HepG2 (cell line): ENCODE measurements around the gene CARS2. TPM values are rescaled to one million over a fixed set of nuclear protein-coding genes. Genes with fewer than 3 reads are reported as not detected.

Source experiments
- AHDC1 ChIP-seq: sonication (generic); formaldehyde crosslinking; IDR thresholded peaks from 2 replicates; pipeline ENCODE4 v1.5.1; 2020; ENCODE audit warnings: mild to moderate bottlenecking, missing genetic modification reagents, borderline replicate concordance
- ASH2L ChIP-seq: fragments of 300-600, 200-600 bp; sonication (generic); IDR thresholded peaks from 2 replicates; pipeline ENCODE4 v1.7.0; 2017; ENCODE audit warnings: low read depth, mild to moderate bottlenecking, moderate library complexity, mixed read lengths, low read length; ENCODE audit not compliant: insufficient read length
- CEBPB ChIP-seq: IDR thresholded peaks from 2 replicates; pipeline ENCODE4 v1.6.1; 2011; ENCODE audit warnings: low read depth, low read length, improper control_type of control experiment, borderline replicate concordance
- CREBL2 ChIP-seq: sonication (generic); formaldehyde crosslinking; IDR thresholded peaks from 2 replicates; pipeline ENCODE4 v1.8.1; 2023; ENCODE audit warnings: missing genetic modification reagents, mild to moderate bottlenecking, borderline replicate concordance
- FOXA1 ChIP-seq, 2 experiments: fragments of 450-650 bp in 1 of 2; sonication (generic) in 1 of 2; formaldehyde crosslinking in 1 of 2; IDR thresholded peaks; 2 replicates each; pipeline versions ENCODE4 v1.4.0 to v1.6.1; 2016 to 2020; ENCODE audit warnings: missing genetic modification reagents in 1 of 2
- HOXA5 ChIP-seq: sonication (generic); formaldehyde crosslinking; IDR thresholded peaks from 2 replicates; pipeline ENCODE4 v1.4.0; 2020; ENCODE audit warnings: missing genetic modification reagents
- RELA ChIP-seq: sonication (generic); formaldehyde crosslinking; IDR thresholded peaks from 2 replicates; pipeline ENCODE4 v1.4.0; 2020; ENCODE audit warnings: missing genetic modification reagents
- RORA ChIP-seq: sonication (generic); formaldehyde crosslinking; IDR thresholded peaks from 2 replicates; pipeline ENCODE4 v1.5.0; 2020; ENCODE audit warnings: mild to moderate bottlenecking, missing genetic modification reagents, moderate library complexity
- TBX2 ChIP-seq: sonication (generic); formaldehyde crosslinking; IDR thresholded peaks from 2 replicates; pipeline ENCODE4 v1.5.0; 2020; ENCODE audit warnings: missing genetic modification reagents, mild to moderate bottlenecking, borderline replicate concordance
- ZBTB43 ChIP-seq: sonication (generic); formaldehyde crosslinking; conservative IDR thresholded peaks from 2 replicates; pipeline ENCODE4 v1.4.0; 2020; ENCODE audit warnings: missing genetic modification reagents
- ZFP91 ChIP-seq: sonication (generic); formaldehyde crosslinking; IDR thresholded peaks from 2 replicates; pipeline ENCODE4 v1.9.0; 2022; ENCODE audit warnings: missing genetic modification reagents, mild to moderate bottlenecking, borderline replicate concordance
- ZNF264 ChIP-seq: sonication (generic); formaldehyde crosslinking; IDR thresholded peaks from 2 replicates; pipeline ENCODE4 v1.4.0; 2020; ENCODE audit warnings: missing genetic modification reagents
- ZNF557 ChIP-seq: sonication (generic); formaldehyde crosslinking; IDR thresholded peaks from 2 replicates; pipeline ENCODE4 v1.4.0; 2020; ENCODE audit warnings: missing genetic modification reagents
- ZNF574 ChIP-seq: sonication (generic); formaldehyde crosslinking; IDR thresholded peaks from 2 replicates; pipeline ENCODE4 v1.4.0; 2020; ENCODE audit warnings: missing genetic modification reagents
- ZSCAN12 ChIP-seq: sonication (generic); formaldehyde crosslinking; IDR thresholded peaks from 2 replicates; pipeline ENCODE4 v1.9.0; 2021; ENCODE audit warnings: mild to moderate bottlenecking, missing genetic modification reagents
- ZSCAN25 ChIP-seq: sonication (generic); formaldehyde crosslinking; IDR thresholded peaks from 2 replicates; pipeline ENCODE4 v1.8.0; 2022; ENCODE audit warnings: mild to moderate bottlenecking, missing genetic modification reagents
- polyA plus RNA-seq, 8 experiments: library from polyadenylated mRNA; depleted of rRNA in 3 of 8; stranded (reverse) in 7 of 8; unstranded in 1 of 8; fragments of >200 nt; fragmentation: Illumina TruSeq in 4 of 8; extraction: Trizol in 4 of 8; gene quantifications; 2 replicates each; pipeline versions ENCODE4 v1.2.1 to v1.2.3, GENCODE V29; 2011 to 2016; ENCODE audit warnings: low read depth in 4 of 8, missing spikeins in 1 of 8, mixed read lengths in 1 of 8; ENCODE audit not compliant: insufficient read depth in 1 of 8
- total RNA-seq, 5 experiments: library from RNA; depleted of rRNA; stranded (reverse); fragments of >200 nt; fragmentation: Illumina TruSeq; extraction: Trizol; gene quantifications; 2 replicates each; pipeline ENCODE4 v1.2.3, GENCODE V29; 2016; ENCODE audit warnings: low read depth in 1 of 5

CARS2 gene
- total and polyA plus RNA-seq, 2 of the 13 experiments (the other 11 are each of a cell fraction or from before 2014, with no cell fraction given) = 41.1 to 59.3 TPM

GRCh38 chr13:110715395-110716246 is 9.7 kb upstream of the CARS2 start (continued):
- TF ChIP-seq FOXA1 (IDR thresholded peaks at IDR 0.05) = no peak
- TF ChIP-seq FOXA1 (CRISPR knock-in tag; IDR thresholded peaks at IDR 0.05) = no peak
- peak; percentile 71; the same call in 1 of the 2 replicates for TF ChIP-seq ZFP91 (CRISPR knock-in tag)
- TF ChIP-seq RORA (CRISPR knock-in tag) = no peak
- TF ChIP-seq RELA (CRISPR knock-in tag) = no peak
- 0 out of 2 replicates have a peak, but pooled peaks have one; percentile 35 for TF ChIP-seq ZBTB43
- no peak for TF ChIP-seq AHDC1 (CRISPR knock-in tag)
- no peak for TF ChIP-seq ZSCAN12 (CRISPR knock-in tag)
- TF ChIP-seq HOXA5 (CRISPR knock-in tag) = no peak; the same call in 1 of the 2 replicates
- no peak for TF ChIP-seq ZNF557
- peak; percentile 62; the same call in 1 of the 2 replicates for TF ChIP-seq CREBL2 (CRISPR knock-in tag)
- peak; percentile 22; the same call in 1 of the 2 replicates for TF ChIP-seq ZSCAN25
- 0 out of 2 replicates have a peak, but pooled peaks have one; percentile 4 for TF ChIP-seq TBX2 (CRISPR knock-in tag)
- 0 out of 2 replicates have a peak, but pooled peaks have one; percentile 37 for TF ChIP-seq ZNF574
- peak; percentile 76 for TF ChIP-seq ASH2L
- no peak; the same call in 1 of the 2 replicates for TF ChIP-seq CEBPB
- TF ChIP-seq ZNF264 = 0 out of 2 replicates have a peak, but pooled peaks have one; percentile 50
